ENCODE data around the gene FOXP1. TPM values are rescaled to one million over a fixed set of nuclear protein-coding genes. Genes with fewer than 3 reads are reported as not detected.

Gene FOXP1
- total RNA-seq, 1 experiment from 2014 or later, result 2.9 TPM

DNA sequence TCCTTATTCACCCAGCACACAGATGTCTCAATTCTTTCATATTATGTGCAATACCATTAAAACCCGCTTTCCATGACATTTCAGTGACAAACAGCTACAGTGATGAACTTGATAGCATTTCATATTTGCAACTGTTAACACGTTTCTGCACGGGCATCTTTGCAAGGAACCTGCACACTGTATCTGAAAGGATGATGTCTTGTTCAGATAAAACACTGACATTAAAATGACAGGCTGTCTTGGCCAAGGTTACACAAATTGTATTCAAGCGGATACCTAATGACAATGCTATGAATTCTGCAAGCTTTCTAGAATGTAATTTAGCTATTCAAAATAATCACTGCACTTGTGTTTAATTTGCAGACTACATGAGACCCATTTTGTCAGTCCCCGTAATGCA, 529.2 kb downstream of the FOXP1 start:
- H3K4me3 ChIP-seq (ENCODE audit: low read depth in 2 of 2, low read length in 2 of 2), result no peak overlapping the region
- CTCF ChIA-PET, result no interaction called here
- no peak overlapping the region for H3K27ac ChIP-seq (ENCODE audit: low read length)
- no peaks in the 10 kb centered on the region for H3K9me3 ChIP-seq (ENCODE audit: control insufficient read depth, insufficient read depth, low read depth, low read length)
- intact Hi-C loops (cut with micrococcal nuclease; ENCODE audit: unreplicated experiment) (no loop called here), in situ Hi-C loops (cut with HindIII; ENCODE audit: low pct_unique_long_range_greater_than_20kb, low sequenced_read_pairs) (no loop called here)
- no peaks in the 10 kb centered on the region for H3K36me3 ChIP-seq (ENCODE audit: control insufficient read depth, insufficient read depth, low read length)
- TF ChIP-seq TCF7L2 (IDR thresholded peaks at IDR 0.05; ENCODE audit: low read depth, low read length) (no peak), REST (IDR thresholded peaks at IDR 0.05; ENCODE audit: insufficient read depth in 1 of 2, low read depth in 2 of 2, low read length in 1 of 2) (no peak), POLR2AphosphoS5 (IDR thresholded peaks at IDR 0.05; ENCODE audit: low read depth, low read length) (no peak), SIN3A (IDR thresholded peaks at IDR 0.05; ENCODE audit: borderline replicate concordance, insufficient read depth, low read depth, low read length) (no peak)
- TF ChIP-seq, protein P1, sequence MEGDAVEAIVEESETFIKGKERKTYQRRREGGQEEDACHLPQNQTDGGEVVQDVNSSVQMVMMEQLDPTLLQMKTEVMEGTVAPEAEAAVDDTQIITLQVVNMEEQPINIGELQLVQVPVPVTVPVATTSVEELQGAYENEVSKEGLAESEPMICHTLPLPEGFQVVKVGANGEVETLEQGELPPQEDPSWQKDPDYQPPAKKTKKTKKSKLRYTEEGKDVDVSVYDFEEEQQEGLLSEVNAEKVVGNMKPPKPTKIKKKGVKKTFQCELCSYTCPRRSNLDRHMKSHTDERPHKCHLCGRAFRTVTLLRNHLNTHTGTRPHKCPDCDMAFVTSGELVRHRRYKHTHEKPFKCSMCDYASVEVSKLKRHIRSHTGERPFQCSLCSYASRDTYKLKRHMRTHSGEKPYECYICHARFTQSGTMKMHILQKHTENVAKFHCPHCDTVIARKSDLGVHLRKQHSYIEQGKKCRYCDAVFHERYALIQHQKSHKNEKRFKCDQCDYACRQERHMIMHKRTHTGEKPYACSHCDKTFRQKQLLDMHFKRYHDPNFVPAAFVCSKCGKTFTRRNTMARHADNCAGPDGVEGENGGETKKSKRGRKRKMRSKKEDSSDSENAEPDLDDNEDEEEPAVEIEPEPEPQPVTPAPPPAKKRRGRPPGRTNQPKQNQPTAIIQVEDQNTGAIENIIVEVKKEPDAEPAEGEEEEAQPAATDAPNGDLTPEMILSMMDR (IDR thresholded peaks at IDR 0.05), result no peak
- no TSS peak for BruUV-seq (replicated peaks)
- H3K4me1 ChIP-seq (ENCODE audit: control insufficient read depth, insufficient read depth, low read length), result no peaks in the 10 kb centered on the region
- POLR2A ChIA-PET, result interaction anchor here (0.7 kb wide), 1 partner anchor 863 kb away, joined by 5 read pairs; no protein-coding TSS in a partner anchor
- no peaks in the 10 kb centered on the region for H3K27me3 ChIP-seq (ENCODE audit: control insufficient read depth, insufficient read depth, low read length)
- DNase-seq (ENCODE audit: low read depth, low spot score) (no peak), ATAC-seq (no peak)

DNA sequence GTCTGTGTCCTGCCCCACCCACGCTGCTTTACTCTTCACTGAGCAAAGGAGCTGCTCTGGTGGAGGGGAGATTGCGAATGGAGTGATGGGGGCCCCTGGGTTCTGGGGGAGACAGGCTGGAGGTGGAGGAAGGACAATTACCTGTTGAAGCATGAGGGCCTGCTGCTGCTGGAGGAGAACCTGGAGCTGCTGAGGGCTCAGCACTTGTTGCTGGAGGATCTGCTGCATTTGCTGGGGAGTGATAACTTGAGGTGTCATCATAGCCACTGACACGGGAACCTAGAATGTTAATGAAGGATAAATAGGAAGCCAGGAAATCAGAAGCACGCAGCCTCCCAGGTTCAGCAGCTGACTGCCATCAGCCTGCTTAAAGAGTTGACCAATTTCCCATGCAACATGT, 530.0 kb downstream of the FOXP1 start:
- no peak for DNase-seq (ENCODE audit: low read depth, low spot score)
- no peak for ATAC-seq
- intact Hi-C loops (cut with micrococcal nuclease; ENCODE audit: unreplicated experiment), result no loop called here
- POLR2A ChIA-PET, result no interaction called here
- in situ Hi-C loops (cut with HindIII; ENCODE audit: low pct_unique_long_range_greater_than_20kb, low sequenced_read_pairs), result no loop called here
- no peak overlapping the region for H3K27ac ChIP-seq (ENCODE audit: low read length)
- no peaks in the 10 kb centered on the region for H3K27me3 ChIP-seq (ENCODE audit: control insufficient read depth, insufficient read depth, low read length)
- TF ChIP-seq SIN3A (IDR thresholded peaks at IDR 0.05; ENCODE audit: borderline replicate concordance, insufficient read depth, low read depth, low read length) (no peak), TCF7L2 (IDR thresholded peaks at IDR 0.05; ENCODE audit: low read depth, low read length) (no peak), POLR2AphosphoS5 (IDR thresholded peaks at IDR 0.05; ENCODE audit: low read depth, low read length) (no peak), REST (IDR thresholded peaks at IDR 0.05; ENCODE audit: insufficient read depth in 1 of 2, low read depth in 2 of 2, low read length in 1 of 2) (no peak)
- TF ChIP-seq, protein P1 (IDR thresholded peaks at IDR 0.05), result no peak
- H3K4me3 ChIP-seq (ENCODE audit: low read depth in 2 of 2, low read length in 2 of 2), result no peak overlapping the region
- H3K4me1 ChIP-seq (ENCODE audit: control insufficient read depth, insufficient read depth, low read length), result no peaks in the 10 kb centered on the region
- BruUV-seq (replicated peaks), result no TSS peak
- CTCF ChIA-PET, result no interaction called here
- H3K36me3 ChIP-seq (ENCODE audit: control insufficient read depth, insufficient read depth, low read length), result no peaks in the 10 kb centered on the region
- H3K9me3 ChIP-seq (ENCODE audit: control insufficient read depth, insufficient read depth, low read depth, low read length), result no peaks in the 10 kb centered on the region

Data from Panc1 (cell line).